Ishikawa (cell line): ENCODE measurements around the gene CHST10.

Experiments
- CEBPB ChIP-seq: IDR thresholded peaks from 2 replicates; pipeline ENCODE4 v1.6.1; 2012
- CREB1 ChIP-seq: IDR thresholded peaks from 2 replicates; pipeline ENCODE4 v1.6.1; 2012; ENCODE audit warnings: low read depth
- EGR1 ChIP-seq: IDR thresholded peaks from 2 replicates; pipeline ENCODE4 v1.6.1; 2012
- EP300 ChIP-seq: IDR thresholded peaks from 2 replicates; pipeline ENCODE4 v1.6.1; 2012; ENCODE audit warnings: borderline replicate concordance
- FOXM1 ChIP-seq: IDR thresholded peaks from 2 replicates; pipeline ENCODE4 v1.6.1; 2012; ENCODE audit warnings: low read depth, borderline replicate concordance
- NFIC ChIP-seq: IDR thresholded peaks from 2 replicates; pipeline ENCODE4 v1.6.1; 2012
- RAD21 ChIP-seq: IDR thresholded peaks from 2 replicates; pipeline ENCODE4 v1.6.1; 2012; ENCODE audit warnings: low read depth
- TAF1 ChIP-seq: IDR thresholded peaks from 2 replicates; pipeline ENCODE4 v1.6.1; 2012; ENCODE audit warnings: low read depth, mild to moderate bottlenecking
- TCF12 ChIP-seq: IDR thresholded peaks from 2 replicates; pipeline ENCODE4 v1.6.1; 2012; ENCODE audit warnings: low read depth
- TEAD4 ChIP-seq: IDR thresholded peaks from 2 replicates; pipeline ENCODE4 v1.6.1; 2012
- USF1 ChIP-seq: IDR thresholded peaks from 2 replicates; pipeline ENCODE4 v1.6.1; 2012
- YY1 ChIP-seq: IDR thresholded peaks from 2 replicates; pipeline ENCODE4 v1.6.1; 2012; ENCODE audit warnings: low read depth
- ZBTB7A ChIP-seq: IDR thresholded peaks from 2 replicates; pipeline ENCODE4 v1.6.1; 2012; ENCODE audit warnings: low read depth
- TF ChIP-seq, protein P1 (sequence below): IDR thresholded peaks from 2 replicates; pipeline ENCODE4 v1.6.1; 2012; ENCODE audit warnings: low read depth, mild to moderate bottlenecking
- TF ChIP-seq, protein P2 (sequence below): IDR thresholded peaks from 2 replicates; pipeline ENCODE4 v1.6.1; 2012

Gene CHST10

GRCh38 chr2:100388703-100389102, 28.8 kb downstream of the CHST10 start:
- TF ChIP-seq ZBTB7A: no peak
- no peak for TF ChIP-seq TCF12
- TF ChIP-seq TAF1: no peak
- TF ChIP-seq FOXM1: no peak

- no peak for TF ChIP-seq FOXM1
- no peak for TF ChIP-seq YY1
- TF ChIP-seq CREB1: no peak
- no peak for TF ChIP-seq TCF12
- TF ChIP-seq EGR1: no peak
- no peak for TF ChIP-seq NFIC
- TF ChIP-seq, protein P1, sequence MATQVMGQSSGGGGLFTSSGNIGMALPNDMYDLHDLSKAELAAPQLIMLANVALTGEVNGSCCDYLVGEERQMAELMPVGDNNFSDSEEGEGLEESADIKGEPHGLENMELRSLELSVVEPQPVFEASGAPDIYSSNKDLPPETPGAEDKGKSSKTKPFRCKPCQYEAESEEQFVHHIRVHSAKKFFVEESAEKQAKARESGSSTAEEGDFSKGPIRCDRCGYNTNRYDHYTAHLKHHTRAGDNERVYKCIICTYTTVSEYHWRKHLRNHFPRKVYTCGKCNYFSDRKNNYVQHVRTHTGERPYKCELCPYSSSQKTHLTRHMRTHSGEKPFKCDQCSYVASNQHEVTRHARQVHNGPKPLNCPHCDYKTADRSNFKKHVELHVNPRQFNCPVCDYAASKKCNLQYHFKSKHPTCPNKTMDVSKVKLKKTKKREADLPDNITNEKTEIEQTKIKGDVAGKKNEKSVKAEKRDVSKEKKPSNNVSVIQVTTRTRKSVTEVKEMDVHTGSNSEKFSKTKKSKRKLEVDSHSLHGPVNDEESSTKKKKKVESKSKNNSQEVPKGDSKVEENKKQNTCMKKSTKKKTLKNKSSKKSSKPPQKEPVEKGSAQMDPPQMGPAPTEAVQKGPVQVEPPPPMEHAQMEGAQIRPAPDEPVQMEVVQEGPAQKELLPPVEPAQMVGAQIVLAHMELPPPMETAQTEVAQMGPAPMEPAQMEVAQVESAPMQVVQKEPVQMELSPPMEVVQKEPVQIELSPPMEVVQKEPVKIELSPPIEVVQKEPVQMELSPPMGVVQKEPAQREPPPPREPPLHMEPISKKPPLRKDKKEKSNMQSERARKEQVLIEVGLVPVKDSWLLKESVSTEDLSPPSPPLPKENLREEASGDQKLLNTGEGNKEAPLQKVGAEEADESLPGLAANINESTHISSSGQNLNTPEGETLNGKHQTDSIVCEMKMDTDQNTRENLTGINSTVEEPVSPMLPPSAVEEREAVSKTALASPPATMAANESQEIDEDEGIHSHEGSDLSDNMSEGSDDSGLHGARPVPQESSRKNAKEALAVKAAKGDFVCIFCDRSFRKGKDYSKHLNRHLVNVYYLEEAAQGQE: no peak
- TF ChIP-seq TEAD4: no peak
These were observed 33.5 kb downstream of the CHST10 start for GRCh38 chr2:100383954-100384353.

DNA sequence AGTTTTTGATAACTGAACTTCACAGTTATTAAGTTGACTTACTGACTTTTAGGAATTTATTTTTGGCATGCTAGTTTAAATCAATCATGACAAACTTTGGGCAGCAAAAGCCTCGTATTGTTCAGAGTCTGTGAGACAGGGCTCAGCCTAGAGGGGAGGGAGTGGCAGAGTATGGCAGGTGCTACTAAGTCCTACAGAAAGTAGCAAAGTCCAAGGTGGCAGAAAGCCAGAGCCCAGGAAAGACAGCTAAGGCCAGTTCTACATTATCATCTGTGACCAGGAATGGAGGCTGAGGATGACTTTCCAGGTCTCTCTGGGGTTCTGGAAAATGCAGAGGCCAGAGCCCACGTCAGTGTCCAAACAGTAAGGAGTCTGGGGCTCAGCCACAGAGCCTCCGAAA, 34.2 kb downstream of the CHST10 start:
- TF ChIP-seq YY1 (no peak), EP300 (no peak), NFIC (no peak), EGR1 (no peak), FOXM1 (no peak), CEBPB (no peak), TEAD4 (no peak), RAD21 (no peak), CREB1 (no peak), ZBTB7A (no peak), TCF12 (no peak), USF1 (no peak), TAF1 (no peak)
- TF ChIP-seq, protein P1: no peak
- TF ChIP-seq, protein P2, sequence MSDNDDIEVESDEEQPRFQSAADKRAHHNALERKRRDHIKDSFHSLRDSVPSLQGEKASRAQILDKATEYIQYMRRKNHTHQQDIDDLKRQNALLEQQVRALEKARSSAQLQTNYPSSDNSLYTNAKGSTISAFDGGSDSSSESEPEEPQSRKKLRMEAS: no peak

- TF ChIP-seq RAD21: peak; percentile 91
- TF ChIP-seq ZBTB7A: no peak
These were observed 36.2 kb downstream of the CHST10 start for GRCh38 chr2:100381240-100381639.

DNA sequence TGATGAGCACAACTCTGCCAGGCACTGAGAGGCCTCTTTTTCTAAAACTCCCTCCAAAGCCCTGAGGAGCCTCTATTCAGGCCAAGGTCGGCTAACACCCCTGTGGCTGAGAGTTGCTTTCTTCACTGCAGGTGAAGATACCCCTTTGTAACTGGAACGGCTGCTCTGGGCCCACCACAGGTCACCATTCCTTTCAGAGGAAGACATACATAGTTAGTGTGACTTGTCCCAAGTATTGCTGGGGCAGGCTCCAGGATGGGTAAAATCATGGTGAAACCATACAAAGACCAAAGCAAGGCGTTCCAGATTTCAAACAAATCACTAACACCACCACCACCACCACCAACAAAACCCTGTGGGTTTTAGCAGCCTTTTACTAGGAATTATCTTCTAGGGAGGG, 36.8 kb downstream of the CHST10 start:
- TF ChIP-seq, protein P2: no peak
- TF ChIP-seq CREB1 (no peak), EGR1 (no peak), FOXM1 (no peak), NFIC (no peak), RAD21 (no peak), ZBTB7A (no peak)

DNA sequence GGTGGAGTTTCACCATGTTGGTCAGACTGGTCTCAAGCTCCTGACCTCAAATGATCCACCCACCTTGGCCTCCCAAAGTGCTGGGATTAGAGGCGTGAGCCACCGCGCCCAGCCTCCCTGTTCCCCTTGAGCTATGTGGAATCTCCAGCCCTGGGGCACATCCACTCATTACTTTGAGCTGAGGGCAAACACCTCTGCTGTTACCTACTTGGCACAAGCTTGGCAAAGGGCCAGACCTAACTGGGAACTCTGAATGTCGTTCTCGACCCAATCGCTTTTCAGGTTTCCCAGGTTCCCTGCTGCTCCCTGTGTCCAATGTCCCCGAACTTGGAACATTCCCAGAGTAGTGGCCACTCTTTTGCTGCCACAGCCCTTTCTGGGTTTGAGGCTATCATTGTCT, 40.6 kb downstream of the CHST10 start:
- TF ChIP-seq EP300 (no peak), NFIC (peak; percentile 39), CEBPB (no peak), FOXM1 (no peak)

GRCh38 chr2:100367163-100367562, 50.3 kb downstream of the CHST10 start:
- TF ChIP-seq NFIC: no peak
- TF ChIP-seq FOXM1: no peak
- TF ChIP-seq TEAD4: no peak
- TF ChIP-seq RAD21: no peak
- no peak for TF ChIP-seq TCF12

GRCh38 chr2:100365434-100365833, 52.0 kb downstream of the CHST10 start:
- TF ChIP-seq YY1: no peak
- TF ChIP-seq CREB1: no peak
- no peak for TF ChIP-seq EGR1
- peak; percentile 23; the same call in 1 of the 2 replicates for TF ChIP-seq TEAD4
- TF ChIP-seq NFIC: peak; percentile 96
- TF ChIP-seq CEBPB: peak; percentile 64
- TF ChIP-seq, protein P2: peak; percentile 26; the same call in 1 of the 2 replicates
- TF ChIP-seq USF1: no peak
- no peak for TF ChIP-seq TAF1
- TF ChIP-seq TCF12: peak; percentile 80
- TF ChIP-seq, protein P1: no peak
- no peak for TF ChIP-seq ZBTB7A
- TF ChIP-seq FOXM1: 0 out of 2 replicates have a peak, but pooled peaks have one; percentile 28
- TF ChIP-seq EP300: peak; percentile 65; the same call in 1 of the 2 replicates
- no peak for TF ChIP-seq RAD21
